WTC11 (cell line): ENCODE measurements around the gene PAM.

Experiments
- CREM ChIP-seq: sonication (generic); formaldehyde crosslinking; IDR thresholded peaks from 2 replicates; pipeline ENCODE4 v1.8.1; 2022; ENCODE audit warnings: mild to moderate bottlenecking, missing genetic modification reagents, moderate library complexity
- CTCF ChIP-seq: fragments of 200-600 bp; IDR thresholded peaks from 2 replicates; pipeline ENCODE4 v1.8.0; 2022; ENCODE audit warnings: antibody characterized with exemption
- SP1 ChIP-seq: sonication (generic); formaldehyde crosslinking; conservative IDR thresholded peaks from 2 replicates; pipeline ENCODE4 v1.8.1; 2022; ENCODE audit warnings: missing genetic modification reagents
- ZNF232 ChIP-seq: sonication (generic); formaldehyde crosslinking; IDR thresholded peaks from 2 replicates; pipeline ENCODE4 v1.8.0; 2022; ENCODE audit warnings: mild to moderate bottlenecking, missing genetic modification reagents
- TF ChIP-seq, protein P1 (sequence below): sonication (generic); formaldehyde crosslinking; IDR thresholded peaks from 2 replicates; pipeline ENCODE4 v1.8.0; 2023; ENCODE audit warnings: mild to moderate bottlenecking, missing genetic modification reagents
- TF ChIP-seq, protein P2 (sequence below): sonication (generic); formaldehyde crosslinking; IDR thresholded peaks from 2 replicates; pipeline ENCODE4 v1.8.0; 2022; ENCODE audit warnings: mild to moderate bottlenecking, missing genetic modification reagents

GRCh38 chr5:103003872-103004271 lies 248.8 kb downstream of the PAM start:
- no peak for TF ChIP-seq CTCF
- no peak for TF ChIP-seq ZNF232
- no peak for TF ChIP-seq SP1 (CRISPR knock-in tag)
- TF ChIP-seq, protein P1, sequence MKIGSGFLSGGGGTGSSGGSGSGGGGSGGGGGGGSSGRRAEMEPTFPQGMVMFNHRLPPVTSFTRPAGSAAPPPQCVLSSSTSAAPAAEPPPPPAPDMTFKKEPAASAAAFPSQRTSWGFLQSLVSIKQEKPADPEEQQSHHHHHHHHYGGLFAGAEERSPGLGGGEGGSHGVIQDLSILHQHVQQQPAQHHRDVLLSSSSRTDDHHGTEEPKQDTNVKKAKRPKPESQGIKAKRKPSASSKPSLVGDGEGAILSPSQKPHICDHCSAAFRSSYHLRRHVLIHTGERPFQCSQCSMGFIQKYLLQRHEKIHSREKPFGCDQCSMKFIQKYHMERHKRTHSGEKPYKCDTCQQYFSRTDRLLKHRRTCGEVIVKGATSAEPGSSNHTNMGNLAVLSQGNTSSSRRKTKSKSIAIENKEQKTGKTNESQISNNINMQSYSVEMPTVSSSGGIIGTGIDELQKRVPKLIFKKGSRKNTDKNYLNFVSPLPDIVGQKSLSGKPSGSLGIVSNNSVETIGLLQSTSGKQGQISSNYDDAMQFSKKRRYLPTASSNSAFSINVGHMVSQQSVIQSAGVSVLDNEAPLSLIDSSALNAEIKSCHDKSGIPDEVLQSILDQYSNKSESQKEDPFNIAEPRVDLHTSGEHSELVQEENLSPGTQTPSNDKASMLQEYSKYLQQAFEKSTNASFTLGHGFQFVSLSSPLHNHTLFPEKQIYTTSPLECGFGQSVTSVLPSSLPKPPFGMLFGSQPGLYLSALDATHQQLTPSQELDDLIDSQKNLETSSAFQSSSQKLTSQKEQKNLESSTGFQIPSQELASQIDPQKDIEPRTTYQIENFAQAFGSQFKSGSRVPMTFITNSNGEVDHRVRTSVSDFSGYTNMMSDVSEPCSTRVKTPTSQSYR (CRISPR knock-in tag), result no peak
- TF ChIP-seq, protein P2, sequence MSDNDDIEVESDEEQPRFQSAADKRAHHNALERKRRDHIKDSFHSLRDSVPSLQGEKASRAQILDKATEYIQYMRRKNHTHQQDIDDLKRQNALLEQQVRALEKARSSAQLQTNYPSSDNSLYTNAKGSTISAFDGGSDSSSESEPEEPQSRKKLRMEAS, result no peak
- TF ChIP-seq CREM (CRISPR knock-in tag), result no peak
